HK-2 (cell line): Measurements from ENCODE around the gene LTBP1.
A peak's percentile ranks its signal among the peaks of the same experiment; 100 is the strongest.

ENCODE experiments used
- DNase-seq: peaks from one replicate; pipeline ENCODE4 v3.0.0-alpha.2; 2018; ENCODE audit not compliant: unreplicated experiment

LTBP1 gene

GRCh38 chr2:33265584-33266338 lies 319.0 kb downstream of the LTBP1 start:
- no peak for DNase-seq

GRCh38 chr2:33266467-33266866 lies 319.7 kb downstream of the LTBP1 start:
- DNase-seq, result no peak

GRCh38 chr2:33267043-33267442 lies 320.3 kb downstream of the LTBP1 start:
- no peak for DNase-seq

GRCh38 chr2:33267756-33268155 lies 321.0 kb downstream of the LTBP1 start:
- no peak for DNase-seq

GRCh38 chr2:33268246-33268831 lies 321.6 kb downstream of the LTBP1 start:
- no peak for DNase-seq

- no peak for DNase-seq
Measured at GRCh38 chr2:33272001-33272400, 325.2 kb downstream of the LTBP1 start.

GRCh38 chr2:33273479-33273878 lies 326.7 kb downstream of the LTBP1 start:
- DNase-seq, result no peak

GRCh38 chr2:33274524-33274923 lies 327.8 kb downstream of the LTBP1 start:
- DNase-seq, result no peak

GRCh38 chr2:33275689-33276444 lies 329.1 kb downstream of the LTBP1 start:
- peak; percentile 78 for DNase-seq

- DNase-seq, result no peak
Measured at GRCh38 chr2:33277002-33277426, 330.3 kb downstream of the LTBP1 start.

GRCh38 chr2:33278245-33278943 lies 331.6 kb downstream of the LTBP1 start:
- no peak for DNase-seq

GRCh38 chr2:33284287-33284686 lies 337.5 kb downstream of the LTBP1 start:
- no peak for DNase-seq

- no peak for DNase-seq
Measured at GRCh38 chr2:33287507-33288005, 340.8 kb downstream of the LTBP1 start.

GRCh38 chr2:33288011-33288410 lies 341.3 kb downstream of the LTBP1 start:
- no peak for DNase-seq

- DNase-seq, result no peak
Measured at GRCh38 chr2:33289961-33290360, 343.2 kb downstream of the LTBP1 start.

- DNase-seq, result no peak
Measured at GRCh38 chr2:33291278-33292013, 344.7 kb downstream of the LTBP1 start.

GRCh38 chr2:33292063-33292462 lies 345.3 kb downstream of the LTBP1 start:
- no peak for DNase-seq

GRCh38 chr2:33292981-33293595 lies 346.3 kb downstream of the LTBP1 start:
- DNase-seq, result no peak

GRCh38 chr2:33298233-33298632 lies 351.5 kb downstream of the LTBP1 start:
- no peak for DNase-seq

- DNase-seq, result no peak
Measured at GRCh38 chr2:33301355-33301754, 354.6 kb downstream of the LTBP1 start.

- no peak for DNase-seq
Measured at GRCh38 chr2:33302348-33302747, 355.6 kb downstream of the LTBP1 start.
